Stomach smooth muscle (tissue), 2 donors: Measurements from ENCODE around the gene FBXO28.
A peak's percentile ranks its signal among the peaks of the same experiment; 100 is the strongest.
"Not testable (repeated sequence)": the region's sequence is repeated elsewhere in the genome, so short reads cannot be mapped to it uniquely, and the experiment has no call there.

ENCODE experiments used
- H3K27ac ChIP-seq: one replicate; pipeline ENCODE4 v1.7.0; 2013; ENCODE audit warnings: mild to moderate bottlenecking, low read length, inconsistent platforms
- H3K27me3 ChIP-seq, 2 donors: one replicate each; pipeline ENCODE4 v1.7.0; 2013; ENCODE audit warnings: low read length in 2 of 2; ENCODE audit not compliant: insufficient read depth in 2 of 2, control insufficient read depth in 1 of 2
- H3K36me3 ChIP-seq, 2 donors: one replicate each; pipeline ENCODE4 v1.7.0; 2013; ENCODE audit warnings: low read length in 2 of 2; ENCODE audit not compliant: control insufficient read depth in 2 of 2, insufficient read depth in 2 of 2
- H3K4me1 ChIP-seq: one replicate; pipeline ENCODE4 v1.7.0; 2013; ENCODE audit warnings: low read length; ENCODE audit not compliant: control insufficient read depth, insufficient read depth
- H3K4me3 ChIP-seq, 2 donors: one replicate each; pipeline ENCODE4 v1.7.0; 2013; ENCODE audit warnings: low read length in 2 of 2
- H3K9ac ChIP-seq, 2 donors: one replicate each; pipeline ENCODE4 v1.7.0; 2013; ENCODE audit warnings: low read length in 2 of 2, mild to moderate bottlenecking in 1 of 2
- H3K9me3 ChIP-seq, 2 donors: one replicate each; pipeline ENCODE4 v1.7.0; 2013; ENCODE audit warnings: low read length in 2 of 2; ENCODE audit not compliant: control insufficient read depth in 2 of 2
- donor health status: healthy.
- donor health status: Pancreatic carcinoma.

Gene FBXO28, protein sequence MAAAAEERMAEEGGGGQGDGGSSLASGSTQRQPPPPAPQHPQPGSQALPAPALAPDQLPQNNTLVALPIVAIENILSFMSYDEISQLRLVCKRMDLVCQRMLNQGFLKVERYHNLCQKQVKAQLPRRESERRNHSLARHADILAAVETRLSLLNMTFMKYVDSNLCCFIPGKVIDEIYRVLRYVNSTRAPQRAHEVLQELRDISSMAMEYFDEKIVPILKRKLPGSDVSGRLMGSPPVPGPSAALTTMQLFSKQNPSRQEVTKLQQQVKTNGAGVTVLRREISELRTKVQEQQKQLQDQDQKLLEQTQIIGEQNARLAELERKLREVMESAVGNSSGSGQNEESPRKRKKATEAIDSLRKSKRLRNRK

DNA sequence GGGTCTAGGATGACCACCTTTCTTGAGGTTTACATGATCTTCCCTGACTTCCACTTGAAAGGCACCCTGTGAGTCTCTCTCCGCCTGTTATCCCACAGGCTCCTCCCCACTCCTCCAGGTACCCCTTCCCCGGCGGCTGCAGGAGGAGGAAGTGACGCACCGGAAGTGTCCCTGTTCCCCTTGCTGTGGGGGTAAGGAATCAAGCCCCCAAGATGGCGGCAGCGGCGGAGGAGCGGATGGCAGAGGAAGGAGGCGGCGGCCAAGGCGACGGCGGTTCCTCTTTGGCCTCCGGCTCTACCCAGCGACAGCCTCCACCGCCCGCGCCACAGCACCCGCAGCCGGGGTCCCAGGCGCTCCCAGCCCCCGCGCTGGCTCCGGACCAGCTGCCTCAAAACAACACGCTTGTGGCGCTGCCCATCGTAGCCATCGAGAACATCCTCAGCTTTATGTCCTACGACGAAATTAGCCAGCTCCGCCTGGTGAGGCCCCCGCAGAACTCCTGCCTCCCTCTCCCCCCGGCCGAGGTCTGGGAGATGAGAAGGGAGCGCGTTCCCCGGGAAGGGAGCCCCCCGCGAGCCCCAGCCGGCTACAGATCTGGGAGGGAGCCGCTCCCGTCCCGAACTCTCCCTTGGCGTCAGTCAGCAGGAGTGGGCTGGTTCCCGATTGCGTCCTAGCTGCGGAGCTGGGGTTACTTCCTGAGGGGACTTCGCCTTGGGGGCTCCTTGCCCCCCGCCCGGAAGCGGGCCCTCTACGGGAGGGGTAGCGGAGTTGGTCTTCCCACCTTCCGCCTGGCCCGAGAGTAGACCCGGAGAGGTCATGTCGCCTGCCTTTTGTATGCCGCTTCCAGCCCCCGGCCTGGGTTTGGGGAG is at the start of gene FBXO28:
Gene FBXO28 (plus strand): TSS at position 194 of the 869 bp plus-strand sequence. CDS start 19 bp downstream, at position 213.
- Histone ChIP-seq H3K36me3 (no peaks in the 10 kb centered on the region), H3K9me3 (no peaks in the 10 kb centered on the region), H3K9ac (peak within 1 kb of the TSS; percentile 90 to 97), H3K4me1 (peaks cover 12% of the 10 kb centered on the region), H3K27me3 (no peaks in the 10 kb centered on the region), H3K27ac (peak within 1 kb of the TSS; percentile 87), H3K4me3 (peak within 1 kb of the TSS; percentile 93 to 94)

DNA sequence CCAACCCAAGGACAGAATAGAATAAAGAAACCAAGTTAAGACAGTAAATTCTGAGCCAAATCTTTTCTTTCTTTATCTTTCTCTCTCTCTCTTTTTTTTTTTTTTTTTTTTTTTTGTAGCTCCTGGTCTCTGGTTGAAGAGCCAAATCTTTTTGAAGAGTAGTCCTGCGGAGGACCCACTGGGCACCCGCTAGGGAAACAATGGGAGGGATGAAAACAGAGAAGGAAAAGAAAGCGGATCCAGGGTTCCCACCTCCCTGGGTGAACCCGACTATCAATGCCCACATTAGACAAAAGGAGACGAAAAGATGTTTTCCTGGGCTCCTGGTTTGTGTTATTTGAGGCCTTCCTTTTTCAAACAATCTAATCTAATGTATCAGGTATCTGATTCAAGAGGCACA is 49.8 kb upstream of the FBXO28 start:
- H3K4me3 ChIP-seq = no peak overlapping the region
- H3K4me1 ChIP-seq = no peaks in the 10 kb centered on the region
- no peaks in the 10 kb centered on the region for H3K36me3 ChIP-seq
- H3K9me3 ChIP-seq = peaks cover 0 to 3% of the 10 kb centered on the region in 2 donors
- no peak overlapping the region for H3K27ac ChIP-seq
- H3K27me3 ChIP-seq = no peaks in the 10 kb centered on the region
- H3K9ac ChIP-seq = no peak overlapping the region

DNA sequence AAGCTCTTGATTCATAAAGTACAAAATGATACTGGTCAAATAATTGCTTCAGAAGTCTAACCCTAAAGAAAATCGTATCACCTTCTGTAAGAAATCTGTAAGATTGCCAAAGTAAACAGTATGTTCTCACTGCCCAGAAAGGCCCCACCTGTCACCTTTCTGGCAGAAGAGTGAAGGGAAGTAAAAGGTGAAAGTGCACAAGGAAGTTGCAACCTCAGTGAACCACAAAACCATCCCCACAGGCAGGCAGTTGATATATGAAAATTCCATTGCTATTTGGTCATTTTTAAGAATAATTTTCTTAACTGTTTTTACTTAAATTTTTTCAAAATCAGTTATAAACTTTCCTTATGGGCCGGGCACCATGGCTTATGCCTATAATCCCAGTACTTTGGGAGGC is 48.5 kb upstream of the FBXO28 start:
- Histone ChIP-seq H3K4me3 (no peak overlapping the region), H3K27me3 (no peaks in the 10 kb centered on the region), H3K4me1 (no peaks in the 10 kb centered on the region), H3K9ac (no peak overlapping the region), H3K27ac (no peak overlapping the region), H3K9me3 (no peaks in the 10 kb centered on the region), H3K36me3 (no peaks in the 10 kb centered on the region)

DNA sequence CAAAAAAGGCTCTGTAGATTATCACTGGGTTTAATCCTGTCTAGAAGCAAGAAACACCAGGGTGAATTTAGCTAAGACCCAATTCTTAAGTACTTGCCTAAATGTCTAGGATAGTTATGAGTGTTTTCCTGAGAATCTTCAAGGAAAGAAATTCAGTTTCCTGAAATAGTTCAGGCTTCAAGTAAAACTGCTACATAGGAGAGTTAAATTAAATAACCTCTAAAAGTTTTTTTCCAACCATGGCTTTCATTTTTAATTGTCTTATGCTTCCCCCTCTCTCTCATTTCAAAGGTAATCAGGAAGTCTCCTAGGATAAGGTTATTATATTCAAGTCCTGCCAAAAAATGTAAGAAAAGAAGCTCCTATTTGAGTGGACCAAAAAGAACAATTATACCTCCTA is 46.7 kb upstream of the FBXO28 start:
- no peaks in the 10 kb centered on the region for H3K4me1 ChIP-seq
- peaks cover 0 to 4% of the 10 kb centered on the region in 2 donors for H3K27me3 ChIP-seq

DNA sequence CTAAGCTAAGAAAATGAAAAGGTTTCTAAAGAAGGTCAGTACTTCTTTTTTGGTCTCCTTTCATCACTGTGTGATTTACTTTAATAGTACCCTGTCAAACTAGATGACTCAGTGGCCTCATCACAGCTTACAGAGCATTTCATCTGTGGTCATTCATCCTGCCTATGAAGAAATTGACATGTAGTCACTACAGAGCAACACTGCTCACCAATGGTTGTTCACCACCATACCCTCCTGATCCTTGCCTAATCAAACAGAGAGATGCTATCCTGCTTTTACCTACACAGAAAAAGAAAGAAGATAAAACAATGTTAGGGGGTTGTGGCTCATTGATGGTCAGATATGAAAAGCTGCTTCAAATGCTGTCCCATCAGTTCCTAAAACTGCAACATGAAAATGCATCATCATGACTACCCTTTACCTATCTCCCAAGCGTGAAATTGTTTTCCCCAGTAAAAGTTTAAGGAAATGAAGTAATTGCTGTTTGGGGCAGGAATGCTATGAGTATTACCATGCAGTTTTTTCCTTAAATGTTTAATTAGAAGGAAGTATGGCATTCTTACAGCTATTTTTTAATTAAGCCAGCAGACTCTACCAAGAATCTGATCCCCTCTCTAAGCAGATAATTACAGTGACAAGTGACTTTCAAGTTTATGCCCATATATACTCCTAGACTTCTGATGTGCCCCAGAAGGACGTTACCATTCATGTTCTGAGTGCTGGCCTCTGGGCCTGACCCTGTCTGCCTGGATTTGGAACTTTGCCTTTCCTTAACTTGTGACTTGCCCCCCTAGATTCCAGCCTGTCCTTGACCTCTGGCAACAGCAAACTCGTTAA is 46.1 kb upstream of the FBXO28 start:
- Histone ChIP-seq H3K27ac (no peak overlapping the region), H3K36me3 (no peaks in the 10 kb centered on the region), H3K27me3 (peaks cover 0 to 4% of the 10 kb centered on the region in 2 donors), H3K9ac (no peak overlapping the region), H3K9me3 (peaks cover 0 to 4% of the 10 kb centered on the region in 2 donors), H3K4me1 (no peaks in the 10 kb centered on the region), H3K4me3 (no peak overlapping the region)

More for the DNA sequence above, 46.7 kb upstream of the FBXO28 start:
- no peak overlapping the region for H3K27ac ChIP-seq
- no peaks in the 10 kb centered on the region for H3K36me3 ChIP-seq
- no peak overlapping the region for H3K4me3 ChIP-seq
- peaks cover 0 to 3% of the 10 kb centered on the region in 2 donors for H3K9me3 ChIP-seq
- no peak overlapping the region for H3K9ac ChIP-seq

DNA sequence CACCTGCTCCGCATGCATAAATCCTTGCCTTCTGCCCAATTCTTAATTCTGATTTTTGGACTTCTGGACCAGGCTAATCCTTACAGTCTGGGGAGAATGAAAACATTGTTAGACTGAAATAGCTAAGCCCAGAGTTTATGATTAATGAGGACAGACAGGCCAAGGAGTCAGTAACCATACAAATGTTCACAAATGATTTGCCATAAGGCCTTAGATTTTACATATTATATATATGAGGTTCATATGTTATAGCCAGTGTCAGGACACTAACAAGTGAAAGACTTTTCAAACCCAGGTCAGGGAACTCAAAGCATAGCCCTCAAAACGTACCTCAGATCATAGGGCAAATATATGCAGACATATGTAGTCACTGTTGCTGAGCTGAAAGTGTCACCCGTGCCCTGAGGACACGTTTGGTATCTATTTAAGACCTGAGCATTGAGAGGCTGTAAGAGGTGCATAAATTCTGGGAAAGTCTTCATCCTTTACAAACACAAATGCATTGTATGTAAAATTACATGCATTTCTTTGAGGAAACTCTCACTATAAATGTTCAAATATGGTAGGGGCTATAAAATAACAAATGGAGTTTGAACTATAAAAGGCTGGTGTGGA is 45.3 kb upstream of the FBXO28 start:
- Histone ChIP-seq H3K9ac (no peak overlapping the region), H3K4me1 (no peaks in the 10 kb centered on the region), H3K4me3 (no peak overlapping the region), H3K27me3 (peaks cover 0 to 4% of the 10 kb centered on the region in 2 donors), H3K9me3 (peaks cover 0 to 4% of the 10 kb centered on the region in 2 donors), H3K27ac (no peak overlapping the region), H3K36me3 (no peaks in the 10 kb centered on the region)

DNA sequence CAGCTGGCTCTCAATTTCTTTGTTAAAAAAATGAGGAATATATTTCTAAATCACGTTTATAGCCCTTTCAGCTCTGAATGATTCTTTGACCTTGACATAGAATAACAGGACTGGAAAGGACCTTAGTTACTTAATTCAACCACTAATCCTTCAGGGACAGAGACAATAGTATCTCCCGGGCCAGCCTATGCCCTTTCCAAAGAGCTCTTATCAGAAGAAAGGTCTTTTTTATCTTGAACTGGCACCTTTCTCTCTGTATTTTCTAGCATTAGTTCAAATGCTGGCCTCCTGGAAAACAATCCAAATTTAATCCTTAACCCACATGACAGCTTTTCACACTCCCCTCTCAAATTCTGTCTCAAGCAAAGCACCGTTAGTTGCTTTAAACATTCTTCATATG is 44.8 kb upstream of the FBXO28 start:
- peaks cover 0 to 4% of the 10 kb centered on the region in 2 donors for H3K9me3 ChIP-seq
- H3K4me1 ChIP-seq = no peaks in the 10 kb centered on the region
- H3K9ac ChIP-seq = no peak overlapping the region
- no peak overlapping the region for H3K27ac ChIP-seq
- no peak overlapping the region for H3K4me3 ChIP-seq
- H3K27me3 ChIP-seq = peaks cover 0 to 4% of the 10 kb centered on the region in 2 donors
- H3K36me3 ChIP-seq = no peaks in the 10 kb centered on the region

DNA sequence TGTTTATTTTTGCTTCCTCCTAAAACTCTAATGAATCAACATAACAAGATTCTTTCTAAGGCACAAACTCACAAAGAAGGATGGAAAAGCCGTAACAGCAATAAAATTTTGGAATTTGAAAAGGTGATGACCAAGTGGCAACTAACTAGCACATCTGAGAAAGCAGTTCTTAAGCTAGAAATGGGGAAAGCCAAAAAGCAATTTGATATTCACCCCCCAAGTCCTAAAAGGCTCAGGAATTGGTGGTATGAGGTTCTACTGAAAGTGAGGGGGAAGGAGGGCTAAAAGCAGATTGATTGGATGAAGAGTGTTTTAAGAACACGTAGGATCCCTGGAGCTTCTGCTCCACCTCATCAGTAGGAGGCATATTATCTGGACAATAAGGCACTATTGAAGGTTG is 43.4 kb upstream of the FBXO28 start:
- Histone ChIP-seq H3K27me3 (peaks cover 0 to 4% of the 10 kb centered on the region in 2 donors), H3K36me3 (no peaks in the 10 kb centered on the region), H3K9me3 (peaks cover 0 to 4% of the 10 kb centered on the region in 2 donors), H3K27ac (no peak overlapping the region), H3K9ac (no peak overlapping the region), H3K4me1 (no peaks in the 10 kb centered on the region), H3K4me3 (no peak overlapping the region)

DNA sequence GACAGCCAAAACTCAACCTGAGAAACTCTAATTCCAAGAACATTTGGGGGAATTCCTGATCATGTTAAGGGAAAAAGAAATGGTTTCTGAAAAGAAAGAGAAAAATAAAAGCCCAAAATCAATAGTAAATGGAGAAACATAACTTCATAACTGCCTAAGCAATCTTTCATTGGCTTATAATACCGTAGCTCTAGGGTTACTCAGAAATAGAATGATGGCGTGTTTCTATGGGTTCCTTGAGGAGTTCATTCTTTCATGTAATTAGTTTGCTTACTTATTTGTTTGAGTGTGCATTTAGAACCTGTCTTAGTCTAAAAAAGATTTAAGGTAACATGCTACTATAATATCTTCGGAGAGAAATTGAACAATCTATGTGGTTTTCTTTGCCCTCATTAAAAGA is 37.5 kb upstream of the FBXO28 start:
- no peak overlapping the region for H3K4me3 ChIP-seq
- H3K27me3 ChIP-seq = peaks cover 0 to 2% of the 10 kb centered on the region in 2 donors
- no peaks in the 10 kb centered on the region for H3K4me1 ChIP-seq
- no peak overlapping the region for H3K27ac ChIP-seq
- H3K36me3 ChIP-seq = no peaks in the 10 kb centered on the region
- no peak overlapping the region for H3K9ac ChIP-seq
- peaks cover 0 to 4% of the 10 kb centered on the region in 2 donors for H3K9me3 ChIP-seq

DNA sequence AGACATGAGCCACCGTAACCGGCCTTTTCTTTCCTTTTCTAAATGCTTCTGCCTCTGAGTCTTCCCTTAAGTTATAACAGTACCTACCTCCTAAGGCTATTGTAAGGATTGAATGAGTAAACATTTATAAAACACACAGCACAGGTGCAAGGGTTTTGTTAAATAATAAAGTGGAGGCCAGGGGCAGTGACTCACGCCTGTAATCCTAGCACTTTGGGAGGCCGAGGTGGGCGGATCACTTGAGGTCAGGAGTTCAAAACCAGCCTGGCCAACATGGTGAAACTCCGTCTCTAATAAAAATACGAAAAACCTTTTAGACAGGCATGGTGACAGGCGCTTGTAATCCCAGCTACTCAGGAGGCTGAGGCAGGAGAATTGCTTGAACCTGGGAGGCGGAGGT is 34.3 kb upstream of the FBXO28 start:
- not testable (repeated sequence) for H3K4me1 ChIP-seq, H3K9me3 ChIP-seq, H3K9ac ChIP-seq, H3K27me3 ChIP-seq, H3K4me3 ChIP-seq, H3K36me3 ChIP-seq, H3K27ac ChIP-seq
